HG03097 (cell line): ENCODE data around the gene AR.

Source experiments
- ATAC-seq: cut with Tn5 transposase; IDR thresholded peaks from one replicate; pipeline ENCODE4 v1.9.1; 2021; ENCODE audit not compliant: unreplicated experiment, low FRiP score

Gene AR

GRCh38 chrX:67543818-67544217 is at the start of gene AR:
Gene AR, plus strand, starts transcription at chrX:67544021. Its CDS starts 1,126 bp downstream, at chrX:67545147.
- no peak for ATAC-seq

DNA sequence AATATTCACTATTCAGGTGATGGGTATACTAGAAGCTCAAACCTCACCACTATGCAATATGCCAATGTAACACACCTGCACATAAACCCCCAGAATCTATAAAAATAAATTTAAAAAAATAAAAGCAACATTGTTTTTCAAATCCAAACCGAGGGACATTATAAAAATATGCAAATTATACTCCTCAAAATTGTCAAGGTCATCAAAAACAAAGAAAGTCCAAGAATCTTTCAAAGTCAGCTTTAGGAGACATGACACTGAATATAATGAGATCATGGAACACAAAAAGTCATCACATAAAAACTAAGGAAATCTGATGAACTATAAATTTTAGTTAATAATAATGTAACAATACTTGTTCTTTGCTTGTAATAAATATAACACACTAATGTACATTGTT is 43.2 kb upstream of the AR start:
- no peak for ATAC-seq

DNA sequence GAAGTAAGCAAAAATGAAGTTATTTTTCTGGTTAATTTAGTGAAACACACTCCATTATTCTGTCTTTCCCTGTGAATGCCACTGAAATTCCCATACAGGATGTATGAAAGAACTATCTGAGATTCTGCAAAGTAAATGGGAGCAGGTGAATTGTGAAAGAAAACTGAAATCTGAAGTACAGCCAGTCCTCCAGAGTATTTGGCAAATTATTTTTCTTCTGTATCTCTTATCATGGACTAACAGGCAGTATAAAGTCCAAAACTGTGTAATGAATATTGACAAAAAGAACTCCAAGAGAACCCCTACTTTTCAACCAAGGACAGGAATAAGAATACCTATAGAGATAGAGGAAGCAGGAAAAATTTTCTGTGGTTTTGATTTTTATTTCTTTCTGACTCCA is 40.8 kb upstream of the AR start:
- ATAC-seq = no peak

- ATAC-seq = no peak
Observed at GRCh38 chrX:67503453-67503852, 40.4 kb upstream of the AR start.

- ATAC-seq = no peak
Observed at GRCh38 chrX:67520671-67521070, 23.1 kb upstream of the AR start.

DNA sequence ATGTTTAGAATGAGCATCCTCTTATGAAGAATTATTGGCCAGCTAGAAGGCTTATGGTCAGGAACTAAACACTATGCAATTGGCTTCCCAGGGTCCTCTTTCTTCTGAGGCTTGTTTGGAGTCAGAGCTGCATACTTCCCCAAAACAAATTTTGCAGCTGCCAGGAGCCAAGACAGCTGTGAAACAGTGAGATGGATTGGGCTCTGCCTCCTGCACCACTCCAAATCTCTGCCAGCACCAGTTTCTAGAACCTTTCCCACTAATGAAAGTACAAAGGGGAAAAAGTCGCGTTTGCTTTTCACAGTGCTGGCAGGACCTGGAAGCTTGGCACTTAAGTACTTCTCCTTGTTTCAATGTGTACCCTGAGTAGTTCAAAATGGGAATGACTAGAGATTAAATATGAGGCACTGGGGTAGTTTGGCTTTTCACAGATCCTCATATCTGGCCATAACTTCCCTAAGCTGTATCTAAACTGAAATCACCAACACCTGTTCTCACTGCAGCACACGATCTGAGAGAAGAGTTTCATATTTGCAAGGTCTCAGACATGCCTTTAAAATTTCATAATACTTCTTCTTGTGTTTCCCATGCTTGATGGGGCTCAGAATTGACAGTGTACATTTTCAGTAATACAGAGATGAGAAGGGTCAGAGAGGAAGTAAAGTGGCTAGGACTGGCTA is 20.7 kb upstream of the AR start:
- ATAC-seq = no peak

DNA sequence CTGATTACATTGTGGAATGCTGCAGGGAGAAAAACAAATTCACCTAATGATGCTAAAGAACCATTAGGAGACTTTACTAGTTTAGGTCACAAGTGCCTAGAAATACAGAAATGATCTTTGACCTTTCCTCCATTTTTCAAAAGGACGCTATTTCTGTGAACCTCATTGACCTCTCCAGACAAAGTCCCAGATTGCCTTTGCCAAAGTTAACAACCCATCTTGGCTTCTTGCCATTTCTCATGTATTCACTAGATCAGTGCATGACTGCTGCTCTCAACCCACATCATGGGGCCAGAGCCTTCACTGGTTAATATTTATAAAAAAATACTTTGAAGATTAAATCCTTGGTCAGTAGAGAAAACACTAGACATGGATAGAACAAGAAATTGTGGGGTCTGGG is 19.9 kb upstream of the AR start:
- ATAC-seq = no peak

GRCh38 chrX:67524428-67524827 is 19.4 kb upstream of the AR start:
- ATAC-seq = no peak

DNA sequence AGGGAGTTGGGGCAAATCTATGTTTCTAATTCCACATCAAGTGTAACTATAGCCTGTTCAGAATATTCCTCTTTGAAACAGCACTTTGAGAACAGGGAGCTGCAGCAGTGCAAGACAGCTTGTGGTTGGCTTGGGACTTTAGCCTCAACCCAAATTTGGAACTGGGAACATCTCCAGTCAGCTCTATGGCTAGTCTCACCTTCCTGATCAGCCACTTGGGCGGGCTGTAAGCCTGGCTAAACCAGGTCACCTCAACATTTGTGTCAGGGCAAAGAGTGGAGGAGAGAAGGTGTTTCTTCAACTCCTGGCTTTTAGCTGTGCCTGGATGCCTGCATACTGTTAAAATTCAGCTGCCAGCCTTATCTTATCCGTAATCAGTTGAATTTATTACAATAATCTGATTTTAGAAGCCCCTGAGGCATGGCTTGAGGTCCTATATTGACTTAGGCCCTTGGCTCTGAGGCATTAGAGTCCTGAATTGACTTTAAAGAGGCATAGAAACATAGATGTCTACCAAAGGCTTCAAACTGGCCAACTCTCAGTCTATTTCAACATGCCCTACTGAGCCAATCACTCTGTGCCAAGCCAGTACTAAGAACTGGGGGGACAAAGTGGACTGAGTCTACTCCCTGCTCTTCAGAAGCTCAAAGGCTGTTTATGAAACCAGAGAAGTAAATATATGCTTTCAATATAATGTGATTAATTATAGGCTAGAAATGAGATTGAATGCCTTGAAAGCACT is 18.7 kb upstream of the AR start:
- no peak for ATAC-seq

- ATAC-seq = no peak
Observed at GRCh38 chrX:67536564-67536963, 7.3 kb upstream of the AR start.

GRCh38 chrX:67538383-67538782 is 5.4 kb upstream of the AR start:
- ATAC-seq = no peak

DNA sequence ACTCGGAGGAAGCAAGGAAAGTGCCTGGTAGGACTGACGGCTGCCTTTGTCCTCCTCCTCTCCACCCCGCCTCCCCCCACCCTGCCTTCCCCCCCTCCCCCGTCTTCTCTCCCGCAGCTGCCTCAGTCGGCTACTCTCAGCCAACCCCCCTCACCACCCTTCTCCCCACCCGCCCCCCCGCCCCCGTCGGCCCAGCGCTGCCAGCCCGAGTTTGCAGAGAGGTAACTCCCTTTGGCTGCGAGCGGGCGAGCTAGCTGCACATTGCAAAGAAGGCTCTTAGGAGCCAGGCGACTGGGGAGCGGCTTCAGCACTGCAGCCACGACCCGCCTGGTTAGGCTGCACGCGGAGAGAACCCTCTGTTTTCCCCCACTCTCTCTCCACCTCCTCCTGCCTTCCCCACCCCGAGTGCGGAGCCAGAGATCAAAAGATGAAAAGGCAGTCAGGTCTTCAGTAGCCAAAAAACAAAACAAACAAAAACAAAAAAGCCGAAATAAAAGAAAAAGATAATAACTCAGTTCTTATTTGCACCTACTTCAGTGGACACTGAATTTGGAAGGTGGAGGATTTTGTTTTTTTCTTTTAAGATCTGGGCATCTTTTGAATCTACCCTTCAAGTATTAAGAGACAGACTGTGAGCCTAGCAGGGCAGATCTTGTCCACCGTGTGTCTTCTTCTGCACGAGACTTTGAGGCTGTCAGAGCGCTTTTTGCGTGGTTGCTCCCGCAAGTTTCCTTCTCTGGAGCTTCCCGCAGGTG is 637 bp downstream of the AR start:
- no peak for ATAC-seq

DNA sequence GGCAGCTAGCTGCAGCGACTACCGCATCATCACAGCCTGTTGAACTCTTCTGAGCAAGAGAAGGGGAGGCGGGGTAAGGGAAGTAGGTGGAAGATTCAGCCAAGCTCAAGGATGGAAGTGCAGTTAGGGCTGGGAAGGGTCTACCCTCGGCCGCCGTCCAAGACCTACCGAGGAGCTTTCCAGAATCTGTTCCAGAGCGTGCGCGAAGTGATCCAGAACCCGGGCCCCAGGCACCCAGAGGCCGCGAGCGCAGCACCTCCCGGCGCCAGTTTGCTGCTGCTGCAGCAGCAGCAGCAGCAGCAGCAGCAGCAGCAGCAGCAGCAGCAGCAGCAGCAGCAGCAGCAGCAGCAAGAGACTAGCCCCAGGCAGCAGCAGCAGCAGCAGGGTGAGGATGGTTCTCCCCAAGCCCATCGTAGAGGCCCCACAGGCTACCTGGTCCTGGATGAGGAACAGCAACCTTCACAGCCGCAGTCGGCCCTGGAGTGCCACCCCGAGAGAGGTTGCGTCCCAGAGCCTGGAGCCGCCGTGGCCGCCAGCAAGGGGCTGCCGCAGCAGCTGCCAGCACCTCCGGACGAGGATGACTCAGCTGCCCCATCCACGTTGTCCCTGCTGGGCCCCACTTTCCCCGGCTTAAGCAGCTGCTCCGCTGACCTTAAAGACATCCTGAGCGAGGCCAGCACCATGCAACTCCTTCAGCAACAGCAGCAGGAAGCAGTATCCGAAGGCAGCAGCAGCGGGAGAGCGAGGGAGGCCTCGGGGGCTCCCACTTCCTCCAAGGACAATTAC is 1.4 kb downstream of the AR start:
- no peak for ATAC-seq

DNA sequence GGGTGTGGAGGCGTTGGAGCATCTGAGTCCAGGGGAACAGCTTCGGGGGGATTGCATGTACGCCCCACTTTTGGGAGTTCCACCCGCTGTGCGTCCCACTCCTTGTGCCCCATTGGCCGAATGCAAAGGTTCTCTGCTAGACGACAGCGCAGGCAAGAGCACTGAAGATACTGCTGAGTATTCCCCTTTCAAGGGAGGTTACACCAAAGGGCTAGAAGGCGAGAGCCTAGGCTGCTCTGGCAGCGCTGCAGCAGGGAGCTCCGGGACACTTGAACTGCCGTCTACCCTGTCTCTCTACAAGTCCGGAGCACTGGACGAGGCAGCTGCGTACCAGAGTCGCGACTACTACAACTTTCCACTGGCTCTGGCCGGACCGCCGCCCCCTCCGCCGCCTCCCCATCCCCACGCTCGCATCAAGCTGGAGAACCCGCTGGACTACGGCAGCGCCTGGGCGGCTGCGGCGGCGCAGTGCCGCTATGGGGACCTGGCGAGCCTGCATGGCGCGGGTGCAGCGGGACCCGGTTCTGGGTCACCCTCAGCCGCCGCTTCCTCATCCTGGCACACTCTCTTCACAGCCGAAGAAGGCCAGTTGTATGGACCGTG is 2.2 kb downstream of the AR start:
- no peak for ATAC-seq

DNA sequence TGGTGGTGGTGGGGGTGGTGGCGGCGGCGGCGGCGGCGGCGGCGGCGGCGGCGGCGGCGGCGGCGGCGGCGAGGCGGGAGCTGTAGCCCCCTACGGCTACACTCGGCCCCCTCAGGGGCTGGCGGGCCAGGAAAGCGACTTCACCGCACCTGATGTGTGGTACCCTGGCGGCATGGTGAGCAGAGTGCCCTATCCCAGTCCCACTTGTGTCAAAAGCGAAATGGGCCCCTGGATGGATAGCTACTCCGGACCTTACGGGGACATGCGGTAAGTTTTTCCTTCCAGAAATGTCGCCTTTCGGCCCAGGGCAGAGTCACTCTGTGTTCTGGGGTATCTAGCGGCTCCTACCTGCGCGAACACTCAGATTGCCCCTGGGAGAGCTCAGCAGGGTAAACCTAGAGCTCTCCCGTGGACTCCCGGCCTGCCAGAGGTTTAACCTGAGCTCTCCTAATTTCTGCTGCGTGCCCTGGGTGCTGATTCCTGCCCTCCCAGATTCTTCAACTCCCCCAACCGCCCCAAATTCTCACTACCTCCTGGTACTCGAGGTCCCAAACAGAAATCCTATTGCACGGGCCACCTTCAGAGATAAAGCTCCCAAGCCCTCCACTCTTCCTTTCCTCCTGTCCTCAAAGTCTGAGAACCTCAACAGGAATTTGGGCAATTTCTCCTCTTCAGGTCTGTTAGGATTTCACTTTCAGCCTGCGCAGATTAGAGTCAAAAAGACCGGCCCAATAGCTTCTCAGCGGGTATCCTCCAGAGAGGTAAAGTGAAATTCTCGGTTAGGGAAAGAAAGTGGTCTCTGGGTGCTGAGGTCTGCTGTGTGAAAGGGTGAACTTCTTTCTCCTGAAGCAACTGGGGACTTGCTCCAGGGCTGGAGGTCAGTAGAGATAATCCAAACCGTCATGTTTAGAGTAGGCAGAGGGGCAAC is 2.9 kb downstream of the AR start:
- ATAC-seq = no peak

- peak; percentile 68 for ATAC-seq
Observed at GRCh38 chrX:67555578-67556203, 11.9 kb downstream of the AR start.

DNA sequence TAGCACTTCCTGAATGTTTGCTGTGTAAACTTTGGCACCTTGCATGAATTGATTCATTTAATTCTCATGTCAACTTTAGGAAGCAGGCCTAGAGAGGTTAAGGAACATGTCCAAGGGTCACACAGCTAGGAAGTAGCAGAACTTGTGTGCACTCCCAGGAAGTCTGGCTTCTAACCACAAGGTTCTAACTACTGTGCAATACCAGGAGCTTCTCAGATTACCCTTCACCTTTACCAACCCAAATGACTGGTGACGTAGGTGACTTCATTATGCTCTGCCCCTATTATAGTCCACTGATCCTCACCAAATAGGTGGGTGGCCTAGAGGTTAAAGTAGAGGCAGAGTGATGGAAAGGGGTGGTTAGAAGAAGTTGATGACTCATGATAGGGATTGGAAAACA is 14.4 kb downstream of the AR start:
- no peak for ATAC-seq

GRCh38 chrX:67563469-67564448 is 19.9 kb downstream of the AR start:
- no peak for ATAC-seq
